Stimulated activated CD4-positive, alpha-beta T cell treated with anti-CD3 and anti-CD28 coated beads, Interleukin-4, amount 100 ng/mL, for 48 hours (primary cell): ENCODE measurements around the gene PPFIBP2.

Experiments used
- DNase-seq, 2 donors: peaks; one replicate each; pipeline ENCODE4 v3.0.0-alpha.2; 2020; ENCODE audit warnings: low read depth in 2 of 2

Gene PPFIBP2

GRCh38 chr11:7577291-7578190 is 63.7 kb downstream of the PPFIBP2 start:
- no peak for DNase-seq

DNA sequence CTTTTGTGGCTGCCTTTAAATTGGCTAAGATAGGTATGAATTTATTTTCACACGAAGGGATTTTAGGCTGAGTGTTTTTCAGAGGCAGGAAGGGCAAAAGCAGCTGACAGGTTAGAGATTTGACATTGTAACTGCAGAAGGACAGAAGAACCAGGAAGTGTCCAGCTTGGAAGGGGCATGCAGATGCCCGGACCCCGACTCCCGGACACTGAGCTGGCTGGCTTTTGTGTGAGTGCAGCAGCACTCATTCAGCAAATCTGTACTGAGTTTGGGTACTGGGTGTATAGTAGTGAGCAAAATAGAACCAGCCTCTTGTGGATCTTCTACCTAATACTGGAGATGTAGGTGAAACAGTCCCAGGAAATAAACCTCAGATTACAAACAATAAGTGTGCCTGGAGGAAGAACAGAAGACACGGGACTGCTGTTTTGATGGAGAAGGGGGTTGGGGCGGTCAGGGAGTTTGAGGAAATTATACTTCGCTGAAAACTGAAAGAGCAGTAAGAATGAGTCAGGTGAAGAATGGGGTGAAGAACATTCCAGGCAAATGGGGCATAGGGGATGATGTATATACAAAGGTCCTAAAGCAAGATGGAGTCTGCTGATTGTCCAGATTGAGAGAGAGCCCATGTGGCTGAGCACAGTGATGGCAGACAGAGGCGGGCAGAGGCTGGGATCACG is 64.6 kb downstream of the PPFIBP2 start:
- no peak for DNase-seq

- no peak for DNase-seq
These were observed 65.6 kb downstream of the PPFIBP2 start for GRCh38 chr11:7579361-7579791.

GRCh38 chr11:7581021-7581590 is 67.3 kb downstream of the PPFIBP2 start:
- DNase-seq, result no peak

DNA sequence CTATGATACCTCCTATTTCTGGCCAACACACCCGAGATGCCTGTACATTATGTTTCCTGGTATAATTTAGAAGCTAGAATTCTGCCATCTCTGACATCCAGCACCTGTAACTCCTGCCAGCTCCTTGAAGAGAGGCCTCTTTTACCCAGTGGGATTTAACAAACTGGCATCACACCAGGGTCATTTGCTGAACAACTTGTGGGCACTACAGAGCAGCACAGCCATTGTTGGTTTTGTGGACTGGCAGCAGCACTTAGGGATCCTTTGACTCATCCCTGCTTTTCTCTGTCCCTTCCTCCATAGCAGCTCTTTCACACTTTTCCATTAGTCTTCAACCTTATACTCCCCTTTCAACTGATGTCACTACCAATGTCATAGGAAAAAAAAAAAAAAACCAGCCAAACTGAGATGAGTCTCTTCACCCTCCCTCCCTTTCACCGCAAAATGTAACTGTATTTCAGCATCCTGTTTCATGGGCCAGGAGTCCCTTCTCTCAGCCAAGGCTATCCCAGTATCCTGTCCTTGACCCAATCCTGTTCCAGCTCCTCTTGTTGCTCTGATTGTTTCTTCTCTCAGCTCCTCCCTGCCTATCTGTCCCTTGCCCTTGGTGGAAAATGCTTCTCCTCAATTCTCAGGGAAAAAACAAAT is 68.7 kb downstream of the PPFIBP2 start:
- no peak for DNase-seq

DNA sequence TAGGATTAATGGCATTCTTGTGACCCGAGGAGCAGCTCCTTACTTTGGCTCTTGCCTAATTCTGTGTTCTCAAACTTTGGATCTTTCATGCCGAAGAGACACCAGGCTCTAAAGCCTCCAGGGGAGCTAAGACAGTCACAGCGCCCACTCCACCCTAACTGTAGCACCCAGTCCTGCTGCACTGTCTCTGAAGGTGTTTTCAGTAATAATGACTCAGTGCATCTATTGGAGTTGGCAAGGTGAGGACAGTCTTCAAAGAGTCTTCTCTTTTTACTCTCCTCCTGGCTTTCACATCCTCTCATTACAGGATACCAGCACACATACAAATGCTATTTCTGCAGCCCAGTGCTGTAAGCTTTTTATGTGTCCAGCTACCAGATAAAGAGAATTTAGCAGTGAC is 69.4 kb downstream of the PPFIBP2 start:
- DNase-seq, result no peak

DNA sequence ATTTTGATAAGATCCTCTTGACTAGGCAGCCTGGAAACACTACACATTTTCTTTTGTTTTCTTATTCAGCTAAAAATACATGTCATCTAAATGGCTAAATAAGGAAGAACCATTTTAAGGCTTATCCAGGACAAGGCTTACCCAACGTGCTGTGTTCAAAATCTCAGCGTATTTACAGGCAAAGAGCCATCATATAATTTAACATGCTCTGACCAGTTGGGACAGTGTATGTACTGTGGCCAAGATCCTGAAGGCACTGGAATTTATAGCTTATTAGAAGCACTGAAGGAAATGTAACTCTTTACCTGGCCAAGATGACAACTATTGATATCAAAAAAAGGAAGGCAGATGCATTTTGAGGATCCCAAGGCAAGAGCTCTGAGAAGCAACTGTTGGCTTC is 71.1 kb downstream of the PPFIBP2 start:
- no peak for DNase-seq

DNA sequence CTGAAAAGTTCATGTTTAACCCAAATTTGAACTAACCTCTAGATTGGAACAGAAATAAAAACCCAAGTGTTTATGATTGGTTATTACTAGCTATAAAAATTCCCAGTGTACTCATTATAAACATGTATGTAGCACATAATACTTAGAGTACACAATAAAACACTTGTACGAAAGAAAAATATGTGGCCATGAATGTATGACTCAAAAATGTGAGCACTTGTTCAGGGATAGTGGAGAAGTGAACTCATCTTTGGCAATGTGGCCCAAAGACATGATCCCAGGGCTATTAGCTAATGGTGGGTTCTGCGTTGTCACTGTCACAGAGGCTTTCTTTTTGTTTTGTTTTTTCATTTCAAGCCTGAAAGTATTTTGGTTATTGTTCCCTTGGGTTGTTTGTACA is 72.0 kb downstream of the PPFIBP2 start:
- DNase-seq, result no peak

- no peak for DNase-seq
These were observed 72.6 kb downstream of the PPFIBP2 start for GRCh38 chr11:7586376-7586775.

- DNase-seq, result no peak
These were observed 73.9 kb downstream of the PPFIBP2 start for GRCh38 chr11:7587712-7588111.

GRCh38 chr11:7589861-7590260 is 76.1 kb downstream of the PPFIBP2 start:
- DNase-seq, result no peak

GRCh38 chr11:7590529-7590928 is 76.7 kb downstream of the PPFIBP2 start:
- no peak for DNase-seq

- DNase-seq, result no peak
These were observed 77.5 kb downstream of the PPFIBP2 start for GRCh38 chr11:7591107-7591894.

DNA sequence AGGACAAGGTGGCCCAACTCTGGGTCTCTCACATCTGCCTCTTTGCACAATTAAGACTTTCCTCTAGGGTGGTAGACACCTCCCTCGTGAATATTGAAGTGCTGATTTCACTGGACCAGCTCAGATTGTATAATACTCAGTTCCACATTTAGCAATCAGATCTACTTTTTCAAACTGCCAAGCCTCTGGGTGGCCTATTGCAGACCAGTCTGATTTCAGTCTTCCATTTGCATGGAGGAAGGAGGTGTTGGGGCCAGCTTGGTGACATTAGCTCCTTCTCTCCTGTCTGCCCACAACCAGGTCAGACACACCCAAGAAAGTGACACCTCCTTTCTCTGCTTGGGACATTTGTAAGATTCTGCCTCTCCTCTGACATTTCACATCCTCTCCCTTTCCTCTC is 78.2 kb downstream of the PPFIBP2 start:
- no peak for DNase-seq

DNA sequence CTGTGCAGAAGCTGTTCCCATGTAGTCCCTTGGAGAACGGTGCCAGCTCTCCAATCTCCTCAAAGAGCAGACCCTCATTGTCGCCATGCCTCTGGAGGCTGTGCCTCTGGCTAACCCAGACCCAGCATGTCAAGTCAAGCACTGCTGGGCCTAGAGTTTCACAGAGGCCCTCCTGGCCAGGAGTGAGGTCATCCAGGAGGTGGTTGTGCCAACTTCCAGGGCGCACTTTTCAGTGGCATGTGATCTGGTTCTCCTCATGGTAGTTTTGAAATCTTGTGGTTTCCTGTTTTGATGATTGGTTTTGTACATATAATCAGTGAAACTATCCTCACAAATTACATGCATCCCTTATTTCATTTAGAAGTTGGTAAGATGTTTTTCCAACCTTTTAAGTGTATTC is 78.9 kb downstream of the PPFIBP2 start:
- DNase-seq, result no peak

GRCh38 chr11:7593481-7593880 is 79.7 kb downstream of the PPFIBP2 start:
- no peak for DNase-seq

GRCh38 chr11:7595016-7595866 is 81.4 kb downstream of the PPFIBP2 start:
- no peak for DNase-seq

DNA sequence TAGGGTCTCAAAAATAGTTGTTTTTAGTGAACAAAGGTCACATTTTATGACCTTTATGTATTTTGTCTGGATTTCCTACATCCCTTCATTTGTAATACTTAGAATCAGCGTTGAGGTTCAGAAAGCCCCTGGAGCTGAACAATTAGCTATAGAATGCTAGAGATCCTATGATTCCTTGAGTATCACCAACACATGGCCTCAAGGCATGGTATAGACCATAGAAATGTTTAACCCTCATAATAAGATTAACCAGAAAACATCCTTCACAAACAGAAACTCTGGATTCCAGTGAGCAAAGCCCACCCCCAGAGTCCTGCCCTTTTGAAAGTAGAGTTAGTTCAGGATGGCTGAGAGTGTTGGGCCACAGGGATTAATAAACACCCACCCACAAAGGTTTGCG is 82.2 kb downstream of the PPFIBP2 start:
- no peak for DNase-seq

GRCh38 chr11:7596975-7597391 is 83.2 kb downstream of the PPFIBP2 start:
- no peak for DNase-seq

- no peak for DNase-seq
These were observed 83.8 kb downstream of the PPFIBP2 start for GRCh38 chr11:7597620-7598019.

DNA sequence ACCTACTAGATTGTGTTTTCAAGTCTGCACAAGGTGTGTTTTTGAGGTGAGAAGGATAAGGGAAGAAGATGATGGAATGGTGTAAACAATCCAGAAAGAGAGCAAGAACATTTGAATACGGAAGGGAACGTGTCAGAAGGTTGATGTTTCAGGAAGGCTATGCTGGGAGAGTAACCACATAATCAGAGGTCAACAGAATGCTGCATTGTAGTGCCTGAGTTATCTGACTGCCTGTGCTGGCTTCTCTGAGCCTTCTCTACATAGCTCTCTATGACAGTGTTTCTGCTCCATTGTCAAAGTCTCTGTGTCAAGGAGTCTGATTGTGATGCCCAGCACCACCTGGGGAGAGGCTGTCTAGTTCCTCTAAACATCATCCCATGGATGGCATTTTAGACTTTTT is 85.4 kb downstream of the PPFIBP2 start:
- DNase-seq, result no peak
